Activated T-cell treated with anti-CD3 and anti-CD28 coated beads, Interleukin-2, amount 50 U/mL, for 72 hours (primary cell): ENCODE measurements around the gene BLMH. TPM values are rescaled to one million over a fixed set of nuclear protein-coding genes. Genes with fewer than 3 reads are reported as not detected.
A peak's percentile ranks its signal among the peaks of the same experiment; 100 is the strongest.

Source experiments
- ATAC-seq, 2 donors: fragments of 150-1000 bp; cut with Tn5 transposase; replicated peaks in 1 of 2; 2 replicates each; pipeline ENCODE4 v1.10.0; 2021; ENCODE audit warnings: moderate library complexity in 2 of 2, mild to moderate bottlenecking in 1 of 2
- DNase-seq, 2 donors: peaks; one replicate each; pipeline ENCODE4 v3.0.0; 2021 to 2022; ENCODE audit warnings: mixed read lengths in 1 of 2
- H3K27ac Mint-ChIP-seq: one replicate; pipeline ENCODE4 v1.8.0; 2022; ENCODE audit warnings: mild to moderate bottlenecking, moderate library complexity, mixed read lengths
- H3K27me3 Mint-ChIP-seq: one replicate; pipeline ENCODE4 v1.8.0; 2022; ENCODE audit warnings: low read depth, mixed read lengths
- H3K36me3 Mint-ChIP-seq, 2 donors: one replicate each; pipeline ENCODE4 v1.8.0; 2022; ENCODE audit warnings: mixed read lengths in 2 of 2, mild to moderate bottlenecking in 1 of 2; ENCODE audit not compliant: insufficient read depth in 2 of 2
- H3K4me1 Mint-ChIP-seq: one replicate; pipeline ENCODE4 v1.8.0; 2022; ENCODE audit warnings: low read depth, mixed read lengths
- H3K4me3 Mint-ChIP-seq, 2 donors: one replicate each; pipeline ENCODE4 v1.8.0; 2022; ENCODE audit warnings: mild to moderate bottlenecking in 2 of 2, mixed read lengths in 2 of 2, moderate library complexity in 2 of 2
- H3K9me3 Mint-ChIP-seq, 2 donors: one replicate each; pipeline ENCODE4 v1.8.0; 2022; ENCODE audit warnings: mixed read lengths in 2 of 2
- total RNA-seq, 2 donors: library from RNA; stranded (reverse); gene quantifications; one replicate each; pipeline ENCODE4 v1.2.3, GENCODE V29; 2022

The BLMH gene
- total RNA-seq, 2 donors from 2014 or later: 49.5 to 63.9 TPM

- peak in 1 of 2 donors; percentile 14 for ATAC-seq
Observed at GRCh38 chr17:30323262-30323894, 31.6 kb upstream of the BLMH start.

GRCh38 chr17:30321314-30321713 lies 29.6 kb upstream of the BLMH start:
- ATAC-seq (no peak), DNase-seq (no peak)
- no peak overlapping the region for H3K27ac Mint-ChIP-seq
- H3K27me3 Mint-ChIP-seq: peaks cover 8% of the 10 kb centered on the region
- no peak overlapping the region for H3K4me3 Mint-ChIP-seq
- no peaks in the 10 kb centered on the region for H3K9me3 Mint-ChIP-seq
- peaks cover 31% of the 10 kb centered on the region for H3K4me1 Mint-ChIP-seq
- H3K36me3 Mint-ChIP-seq: no peaks in the 10 kb centered on the region

More at GRCh38 chr17:30323262-30323894, 31.6 kb upstream of the BLMH start:
- Mint-ChIP-seq H3K36me3 (no peaks in the 10 kb centered on the region), H3K4me1 (peaks cover 31% of the 10 kb centered on the region), H3K27me3 (peaks cover 8% of the 10 kb centered on the region), H3K9me3 (no peaks in the 10 kb centered on the region), H3K4me3 (peak overlapping the region; percentile 2 to 38), H3K27ac (peak overlapping the region; percentile 31)
- DNase-seq: peak in 1 of 2 donors; percentile 18

GRCh38 chr17:30318155-30318554 lies 26.4 kb upstream of the BLMH start:
- ATAC-seq (no peak), DNase-seq (no peak)
- Mint-ChIP-seq H3K4me3 (no peak overlapping the region), H3K4me1 (peaks cover 17% of the 10 kb centered on the region), H3K9me3 (no peaks in the 10 kb centered on the region), H3K27ac (no peak overlapping the region), H3K27me3 (no peaks in the 10 kb centered on the region), H3K36me3 (no peaks in the 10 kb centered on the region)

- no peak for DNase-seq
- H3K36me3 Mint-ChIP-seq: no peaks in the 10 kb centered on the region
- no peaks in the 10 kb centered on the region for H3K27me3 Mint-ChIP-seq
- no peak for ATAC-seq
- H3K4me1 Mint-ChIP-seq: peaks cover 10% of the 10 kb centered on the region
- no peak overlapping the region for H3K4me3 Mint-ChIP-seq
- no peak overlapping the region for H3K27ac Mint-ChIP-seq
- no peaks in the 10 kb centered on the region for H3K9me3 Mint-ChIP-seq
Observed at GRCh38 chr17:30316736-30317135, 25.0 kb upstream of the BLMH start.

GRCh38 chr17:30315106-30315505 lies 23.4 kb upstream of the BLMH start:
- Mint-ChIP-seq H3K27me3 (no peaks in the 10 kb centered on the region), H3K9me3 (no peaks in the 10 kb centered on the region), H3K36me3 (no peaks in the 10 kb centered on the region), H3K27ac (no peak overlapping the region), H3K4me3 (no peak overlapping the region), H3K4me1 (peaks cover 10% of the 10 kb centered on the region)
- no peak for DNase-seq
- no peak for ATAC-seq

GRCh38 chr17:30314474-30314873 lies 22.7 kb upstream of the BLMH start:
- no peaks in the 10 kb centered on the region for H3K9me3 Mint-ChIP-seq

GRCh38 chr17:30312226-30312625 lies 20.5 kb upstream of the BLMH start:
- Mint-ChIP-seq H3K27ac (no peak overlapping the region), H3K4me3 (no peak overlapping the region), H3K36me3 (no peaks in the 10 kb centered on the region), H3K4me1 (peaks cover 6% of the 10 kb centered on the region), H3K9me3 (no peaks in the 10 kb centered on the region), H3K27me3 (no peaks in the 10 kb centered on the region)
- ATAC-seq: no peak
- no peak for DNase-seq

More at GRCh38 chr17:30314474-30314873, 22.7 kb upstream of the BLMH start:
- Mint-ChIP-seq H3K36me3 (no peaks in the 10 kb centered on the region), H3K4me3 (no peak overlapping the region), H3K27me3 (no peaks in the 10 kb centered on the region), H3K27ac (no peak overlapping the region), H3K4me1 (peaks cover 8% of the 10 kb centered on the region)
- ATAC-seq (no peak), DNase-seq (no peak)

GRCh38 chr17:30310562-30310961 lies 18.8 kb upstream of the BLMH start:
- no peak for ATAC-seq
- Mint-ChIP-seq H3K27me3 (peaks cover 5% of the 10 kb centered on the region), H3K4me1 (peaks cover 4% of the 10 kb centered on the region)

GRCh38 chr17:30309591-30309990 lies 17.8 kb upstream of the BLMH start:
- H3K36me3 Mint-ChIP-seq: no peaks in the 10 kb centered on the region
- H3K4me1 Mint-ChIP-seq: no peaks in the 10 kb centered on the region
- H3K27me3 Mint-ChIP-seq: peaks cover 6% of the 10 kb centered on the region
- H3K9me3 Mint-ChIP-seq: no peaks in the 10 kb centered on the region
- ATAC-seq (no peak), DNase-seq (no peak)
- H3K27ac Mint-ChIP-seq: no peak overlapping the region
- no peak overlapping the region for H3K4me3 Mint-ChIP-seq

More at GRCh38 chr17:30310562-30310961, 18.8 kb upstream of the BLMH start:
- no peaks in the 10 kb centered on the region for H3K36me3 Mint-ChIP-seq
- DNase-seq: no peak
- no peaks in the 10 kb centered on the region for H3K9me3 Mint-ChIP-seq
- H3K4me3 Mint-ChIP-seq: no peak overlapping the region
- no peak overlapping the region for H3K27ac Mint-ChIP-seq

- DNase-seq (no peak), ATAC-seq (no peak)
- no peaks in the 10 kb centered on the region for H3K4me1 Mint-ChIP-seq
- no peak overlapping the region for H3K4me3 Mint-ChIP-seq
- H3K9me3 Mint-ChIP-seq: no peaks in the 10 kb centered on the region
- no peak overlapping the region for H3K27ac Mint-ChIP-seq
- no peaks in the 10 kb centered on the region for H3K36me3 Mint-ChIP-seq
- H3K27me3 Mint-ChIP-seq: peaks cover 6% of the 10 kb centered on the region
Observed at GRCh38 chr17:30308406-30308805, 16.7 kb upstream of the BLMH start.

- Mint-ChIP-seq H3K27me3 (peaks cover 6% of the 10 kb centered on the region), H3K4me1 (no peaks in the 10 kb centered on the region)
Observed at GRCh38 chr17:30304778-30305177, 13.0 kb upstream of the BLMH start.

GRCh38 chr17:30302241-30302640 lies 10.5 kb upstream of the BLMH start:
- peaks cover 0 to 2% of the 10 kb centered on the region in 2 donors for H3K36me3 Mint-ChIP-seq
- no peak for DNase-seq
- H3K27me3 Mint-ChIP-seq: peaks cover 6% of the 10 kb centered on the region

More at GRCh38 chr17:30304778-30305177, 13.0 kb upstream of the BLMH start:
- no peaks in the 10 kb centered on the region for H3K9me3 Mint-ChIP-seq
- ATAC-seq (no peak), DNase-seq (no peak)
- peaks cover 0 to 2% of the 10 kb centered on the region in 2 donors for H3K36me3 Mint-ChIP-seq
- H3K27ac Mint-ChIP-seq: no peak overlapping the region
- H3K4me3 Mint-ChIP-seq: no peak overlapping the region

GRCh38 chr17:30300818-30301217 lies 9.1 kb upstream of the BLMH start:
- DNase-seq: no peak
- Mint-ChIP-seq H3K4me1 (no peaks in the 10 kb centered on the region), H3K36me3 (peaks cover 0 to 2% of the 10 kb centered on the region in 2 donors), H3K9me3 (no peaks in the 10 kb centered on the region), H3K27me3 (peaks cover 3% of the 10 kb centered on the region), H3K27ac (no peak overlapping the region), H3K4me3 (no peak overlapping the region)
- ATAC-seq: no peak

More at GRCh38 chr17:30302241-30302640, 10.5 kb upstream of the BLMH start:
- no peak overlapping the region for H3K27ac Mint-ChIP-seq
- H3K9me3 Mint-ChIP-seq: no peaks in the 10 kb centered on the region
- no peaks in the 10 kb centered on the region for H3K4me1 Mint-ChIP-seq
- no peak for ATAC-seq
- no peak overlapping the region for H3K4me3 Mint-ChIP-seq

- no peaks in the 10 kb centered on the region for H3K9me3 Mint-ChIP-seq
- H3K4me3 Mint-ChIP-seq: no peak overlapping the region
- DNase-seq (no peak), ATAC-seq (no peak)
- peaks cover 0 to 2% of the 10 kb centered on the region in 2 donors for H3K36me3 Mint-ChIP-seq
- no peaks in the 10 kb centered on the region for H3K4me1 Mint-ChIP-seq
- H3K27ac Mint-ChIP-seq: peak overlapping the region; percentile 54
- H3K27me3 Mint-ChIP-seq: no peaks in the 10 kb centered on the region
Observed at GRCh38 chr17:30299000-30299399, 7.3 kb upstream of the BLMH start.
